ENCODE data around the gene ERG28.
"Not testable (repeated sequence)": the region's sequence is repeated elsewhere in the genome, so short reads cannot be mapped to it uniquely, and the experiment has no call there.

The ERG28 gene, protein sequence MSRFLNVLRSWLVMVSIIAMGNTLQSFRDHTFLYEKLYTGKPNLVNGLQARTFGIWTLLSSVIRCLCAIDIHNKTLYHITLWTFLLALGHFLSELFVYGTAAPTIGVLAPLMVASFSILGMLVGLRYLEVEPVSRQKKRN

DNA sequence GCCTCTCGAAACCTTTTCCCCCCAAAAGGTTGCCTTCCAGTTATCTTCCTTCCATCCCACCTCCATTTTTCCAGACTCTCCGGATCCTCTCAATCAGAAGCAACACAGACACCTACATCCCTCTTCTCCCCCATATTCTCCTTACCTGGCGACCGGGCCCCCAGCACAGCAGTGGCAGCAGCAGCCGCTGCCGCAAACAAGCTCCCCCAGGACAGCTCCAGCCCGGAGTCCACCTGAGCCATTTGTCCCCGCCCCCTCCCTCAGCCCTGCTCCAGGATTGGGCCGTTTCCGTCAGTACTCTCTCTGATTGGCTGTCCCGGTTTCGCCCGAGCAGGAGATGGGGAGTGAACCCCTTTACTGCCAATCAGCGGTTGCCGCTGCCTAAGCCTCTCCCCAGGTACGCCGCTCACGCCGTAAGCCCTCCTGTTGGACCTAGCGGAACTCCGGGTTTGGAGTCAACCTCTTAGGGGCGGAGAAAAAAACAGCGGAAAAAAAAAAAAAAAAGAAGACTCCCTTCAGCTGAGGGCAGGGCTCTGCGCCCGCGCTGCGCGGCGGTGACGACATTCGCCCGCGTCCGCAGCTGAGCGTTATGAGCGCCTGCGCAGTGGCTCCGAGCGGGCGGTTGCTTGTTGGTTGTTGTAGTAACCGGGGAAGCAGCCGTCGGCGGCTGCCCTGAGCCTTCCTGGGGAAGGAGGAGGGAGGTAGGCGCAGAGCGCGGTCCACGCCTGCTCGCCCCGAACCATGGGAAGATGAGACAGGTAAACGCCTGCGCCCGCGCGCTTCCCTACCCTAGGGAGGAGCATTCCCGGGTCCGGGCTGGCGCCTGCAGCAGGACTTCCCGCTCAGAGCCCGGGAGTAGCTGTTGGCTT is at the start of gene ERG28, which contains the start of gene TTLL5:
Gene ERG28 (minus strand): TSS at position 247 of the 869 bp plus-strand sequence. CDS start 3,374 bp downstream, outside the sequence.
Gene TTLL5 (plus strand): TSS at position 617 of the 869 bp plus-strand sequence. CDS start 1,904 bp downstream, outside the sequence.
- in situ Hi-C loops (cut with MboI; ENCODE audit: low sequenced_read_pairs): no loop called here

DNA sequence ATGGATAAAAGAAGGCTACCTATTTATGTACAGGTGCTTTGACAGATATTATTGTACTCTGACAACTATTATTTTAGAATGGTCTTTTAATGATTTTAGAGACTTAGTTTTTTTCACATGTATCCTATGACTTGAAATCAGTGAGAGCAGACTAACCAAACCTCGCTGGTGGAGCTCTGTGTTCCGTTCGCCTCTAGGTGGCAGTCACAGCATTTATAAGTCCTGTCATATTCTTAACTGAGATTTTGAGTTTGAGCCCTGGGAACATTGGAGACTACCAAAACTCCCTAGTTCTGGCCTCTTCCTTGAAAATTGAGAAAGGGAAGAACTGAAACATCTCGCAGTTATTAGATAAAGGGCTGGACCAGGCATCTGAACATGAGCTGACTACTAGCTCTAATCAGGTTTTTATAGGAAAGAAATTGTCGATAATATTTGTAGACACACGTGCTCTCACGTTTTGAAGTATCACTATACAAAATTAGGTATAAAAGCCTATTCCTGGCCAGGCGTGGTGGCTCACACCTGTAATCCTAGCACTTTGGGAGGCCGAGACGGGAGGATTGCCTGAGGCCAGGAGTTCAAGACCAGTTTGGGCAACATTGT is 48.6 kb upstream of the ERG28 start:
- in situ Hi-C loops (cut with MboI; ENCODE audit: low sequenced_read_pairs): no loop called here

DNA sequence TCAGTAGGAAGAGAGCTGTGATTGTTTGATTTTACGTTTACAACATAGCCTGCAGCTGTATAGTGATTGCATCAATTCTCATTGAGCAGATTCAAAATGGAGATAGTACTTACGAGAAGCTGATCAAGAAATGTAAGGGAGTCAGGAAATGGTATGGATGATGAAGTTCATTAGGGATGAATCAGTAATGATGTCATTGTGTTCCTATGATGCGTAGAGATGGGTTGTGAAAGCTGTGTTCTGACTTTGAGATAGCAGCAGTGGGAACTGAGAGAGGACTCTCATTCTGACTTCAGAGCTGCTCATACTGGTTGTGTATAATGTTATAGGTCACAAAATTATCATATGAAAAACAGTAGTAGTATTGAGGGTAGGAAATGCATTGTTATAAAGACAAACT is 44.3 kb upstream of the ERG28 start:
- in situ Hi-C loops (cut with MboI; ENCODE audit: low sequenced_read_pairs): no loop called here

DNA sequence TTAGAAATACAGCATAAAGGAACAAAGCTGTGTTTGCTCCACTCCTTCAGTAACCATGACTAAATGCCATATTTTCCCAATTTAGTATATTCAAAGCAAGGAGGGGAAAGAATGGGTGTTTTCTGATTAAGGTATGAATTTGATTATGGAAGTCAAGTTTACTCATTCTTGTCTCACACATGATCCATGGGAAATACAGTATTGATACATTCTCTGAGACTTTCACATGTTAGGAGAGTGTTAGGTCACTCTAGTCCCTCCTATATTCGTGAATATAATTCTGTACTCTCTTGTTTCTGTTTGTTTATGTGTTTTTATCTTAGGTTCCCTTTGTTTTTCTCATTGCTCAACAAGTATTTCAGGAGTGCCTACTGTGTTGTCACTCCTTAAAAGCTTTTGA is 42.8 kb upstream of the ERG28 start:
- in situ Hi-C loops (cut with MboI; ENCODE audit: low sequenced_read_pairs): no loop called here

DNA sequence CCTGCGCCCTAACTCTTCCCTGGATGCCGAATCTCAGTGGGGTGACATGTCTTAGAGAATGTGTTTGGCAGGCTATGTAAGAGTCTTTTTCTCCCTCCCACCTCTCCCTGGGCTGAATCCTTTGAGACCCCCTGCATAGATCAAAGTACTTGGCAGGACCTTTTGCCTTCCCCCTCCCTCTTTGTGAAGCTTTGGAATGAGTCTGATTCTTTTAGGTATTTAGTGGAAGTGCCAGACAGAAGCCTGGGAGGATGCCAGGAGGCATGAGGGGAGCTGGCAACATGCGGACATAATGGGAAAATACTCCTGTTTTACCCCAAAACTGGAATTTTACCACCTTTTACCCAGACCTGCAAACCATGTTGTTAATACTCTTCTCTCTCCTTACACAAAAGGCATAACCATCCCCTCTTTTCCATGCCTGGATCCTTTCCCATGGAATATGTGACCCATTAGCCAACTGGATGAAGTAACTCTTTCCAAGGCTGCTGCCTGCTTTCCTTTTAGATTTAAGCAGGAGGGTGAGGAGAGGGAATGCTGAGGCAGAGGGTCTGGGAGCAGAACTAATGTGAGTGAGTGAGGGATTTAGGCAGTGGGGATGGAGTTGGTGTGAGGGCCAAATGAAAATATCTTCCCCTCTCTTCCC is 42.1 kb upstream of the ERG28 start:
- in situ Hi-C loops (cut with MboI; ENCODE audit: low sequenced_read_pairs): no loop called here

DNA sequence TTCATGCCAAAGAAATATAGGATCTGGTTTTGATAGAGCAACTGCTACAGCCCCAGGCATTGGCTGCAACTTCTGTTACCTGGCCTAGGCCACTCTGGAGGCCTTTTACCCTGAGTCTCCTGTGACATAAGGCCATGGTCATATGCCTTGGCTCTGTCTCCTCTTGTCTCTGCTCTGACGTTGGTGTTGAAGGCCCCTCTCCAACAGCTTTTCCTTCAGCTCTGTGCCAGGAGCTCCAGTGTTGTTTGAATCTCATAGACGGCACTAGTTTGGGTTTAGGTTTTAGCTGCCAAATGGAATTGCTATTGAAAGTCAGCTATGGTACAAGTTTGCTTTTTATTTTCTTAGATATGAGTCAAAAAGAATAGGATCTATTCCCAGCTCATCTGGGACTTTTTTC is 41.4 kb upstream of the ERG28 start:
- in situ Hi-C loops (cut with MboI; ENCODE audit: low sequenced_read_pairs): no loop called here

DNA sequence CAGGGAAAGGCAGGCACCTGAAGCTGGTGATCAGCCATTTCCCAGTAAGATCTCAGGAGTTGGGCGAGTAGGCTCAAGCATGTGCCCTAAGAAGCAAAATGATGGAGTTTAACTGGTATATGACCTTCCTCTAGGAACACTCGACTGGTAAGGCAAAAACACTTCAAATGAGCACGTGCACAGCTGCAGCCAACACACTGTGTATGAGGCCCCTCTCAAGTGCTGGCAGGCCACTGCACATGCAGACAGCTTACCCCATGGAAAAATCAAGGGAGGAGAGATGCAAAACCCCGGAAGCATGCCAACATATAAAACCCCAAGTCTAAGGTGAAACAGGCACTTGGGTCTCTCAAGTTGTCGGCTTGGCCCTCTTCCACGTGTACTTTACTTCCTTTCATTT is 39.6 kb upstream of the ERG28 start:
- in situ Hi-C loops (cut with MboI; ENCODE audit: low sequenced_read_pairs): no loop called here

DNA sequence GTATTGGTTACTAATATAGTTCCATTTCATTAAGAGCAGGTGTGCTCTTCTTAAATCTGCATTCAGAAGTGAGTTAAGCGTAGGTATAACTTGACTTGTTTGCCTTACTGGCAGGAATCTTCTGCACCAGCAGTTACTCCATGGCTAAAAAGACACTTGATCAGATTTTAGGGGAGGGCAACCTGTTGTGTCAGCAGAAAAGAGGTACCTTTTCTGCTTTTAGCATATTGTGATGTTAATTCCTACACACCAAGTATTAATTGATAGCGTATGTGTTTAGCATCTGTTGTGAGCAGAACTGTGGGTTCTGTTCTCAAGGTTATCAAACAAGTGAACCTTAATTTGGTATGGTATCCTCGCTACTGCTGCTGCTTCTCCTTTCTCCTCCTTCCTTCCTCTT is 38.7 kb upstream of the ERG28 start:
- in situ Hi-C loops (cut with MboI; ENCODE audit: low sequenced_read_pairs): no loop called here

DNA sequence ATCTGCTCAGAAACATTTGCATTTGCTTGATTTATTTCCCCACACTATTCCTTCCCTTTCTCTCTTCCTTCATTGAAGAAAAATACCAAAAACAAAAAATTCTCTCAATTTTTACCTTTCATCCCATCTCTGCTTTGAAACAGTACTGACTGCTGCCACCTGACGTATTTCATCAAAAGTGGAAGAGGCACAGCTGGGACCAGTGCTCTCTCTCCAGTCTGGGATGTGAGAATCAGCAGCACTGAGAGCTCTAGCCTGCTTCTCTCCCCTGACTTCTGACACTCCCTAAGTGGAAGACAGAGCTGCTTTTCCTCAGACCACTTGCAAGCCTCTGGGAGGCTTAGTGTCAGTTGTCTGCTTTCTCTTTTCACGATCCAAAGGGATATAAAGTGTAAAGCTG is 37.2 kb upstream of the ERG28 start:
- in situ Hi-C loops (cut with MboI; ENCODE audit: low sequenced_read_pairs): no loop called here

DNA sequence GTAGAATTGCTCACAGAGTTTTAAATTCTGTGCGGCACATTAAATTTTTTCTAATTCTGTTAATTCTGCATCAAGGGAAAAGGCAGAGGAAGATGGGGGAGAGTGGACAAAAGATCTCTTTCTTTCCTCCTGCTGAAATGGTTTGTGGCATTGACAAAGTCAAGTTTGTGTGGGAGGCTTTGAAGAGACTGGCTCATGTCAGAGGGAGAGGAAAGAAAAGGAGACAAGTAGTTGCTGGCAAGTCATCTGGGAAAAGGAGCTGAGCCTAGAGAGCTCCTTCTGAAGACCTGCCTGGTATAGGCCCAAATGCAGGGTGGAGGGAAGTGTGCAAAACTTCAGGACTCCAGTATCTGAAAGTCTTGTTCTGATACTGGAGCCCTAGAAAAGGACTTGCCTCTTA is 36.7 kb upstream of the ERG28 start:
- in situ Hi-C loops (cut with MboI; ENCODE audit: low sequenced_read_pairs): no loop called here

DNA sequence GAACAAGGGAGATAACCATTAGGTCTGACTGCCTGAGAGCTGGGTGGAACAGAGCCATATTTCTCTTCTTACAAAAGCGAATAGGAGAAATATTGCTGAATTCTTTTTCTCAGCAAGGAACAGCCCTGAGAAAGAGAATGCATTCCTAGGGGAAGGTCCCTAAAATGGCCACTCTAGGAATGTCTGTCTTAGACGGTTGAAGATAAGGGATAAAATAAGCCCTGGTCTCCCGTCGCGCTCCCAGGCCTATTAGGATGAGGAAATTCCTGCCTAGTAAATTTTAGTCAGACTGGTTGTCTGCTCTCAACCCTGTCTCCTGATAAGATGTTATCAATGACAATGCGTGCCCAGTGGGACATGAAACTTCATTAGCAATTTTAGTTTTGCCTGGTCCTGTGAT is 34.3 kb upstream of the ERG28 start:
- in situ Hi-C loops (cut with MboI; ENCODE audit: low sequenced_read_pairs): not testable (repeated sequence)

DNA sequence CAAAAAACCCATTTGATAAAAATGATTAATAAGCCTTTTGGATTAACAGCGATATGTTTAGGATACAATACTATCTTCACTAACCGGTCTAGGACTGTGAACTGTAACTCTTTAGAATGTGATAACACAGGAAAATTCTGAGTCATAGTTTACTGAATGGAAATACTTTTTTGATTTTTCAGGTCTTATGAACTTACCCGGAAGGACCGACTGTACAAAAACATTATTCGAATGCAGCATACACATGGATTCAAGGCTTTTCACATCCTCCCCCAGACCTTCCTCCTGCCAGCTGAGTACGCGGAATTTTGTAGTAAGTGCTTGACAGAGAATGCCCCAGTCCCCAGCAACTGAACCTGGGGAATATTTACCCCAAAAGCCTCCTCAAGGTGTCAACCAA is 29.3 kb upstream of the ERG28 start:
- in situ Hi-C loops (cut with MboI; ENCODE audit: low sequenced_read_pairs): no loop called here

DNA sequence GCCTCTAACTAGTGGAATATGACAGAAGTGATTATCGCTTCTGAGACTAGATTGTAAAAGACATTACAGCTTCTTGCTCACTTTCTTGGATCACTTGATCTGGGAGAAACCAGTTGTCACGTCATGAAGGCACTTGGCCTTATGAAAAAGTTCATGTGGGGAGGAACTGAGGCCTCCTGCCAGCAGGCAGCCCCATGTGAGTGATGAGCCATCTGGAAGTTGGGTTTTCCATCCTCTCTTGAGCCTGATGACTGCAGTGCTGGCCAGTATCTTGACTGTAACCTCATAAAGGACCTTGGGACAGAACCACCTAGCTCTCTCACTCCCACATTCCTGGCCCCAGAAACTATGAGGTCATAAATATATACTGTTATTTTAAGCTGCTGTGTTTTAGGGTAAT is 28.3 kb upstream of the ERG28 start:
- in situ Hi-C loops (cut with MboI; ENCODE audit: low sequenced_read_pairs): no loop called here

DNA sequence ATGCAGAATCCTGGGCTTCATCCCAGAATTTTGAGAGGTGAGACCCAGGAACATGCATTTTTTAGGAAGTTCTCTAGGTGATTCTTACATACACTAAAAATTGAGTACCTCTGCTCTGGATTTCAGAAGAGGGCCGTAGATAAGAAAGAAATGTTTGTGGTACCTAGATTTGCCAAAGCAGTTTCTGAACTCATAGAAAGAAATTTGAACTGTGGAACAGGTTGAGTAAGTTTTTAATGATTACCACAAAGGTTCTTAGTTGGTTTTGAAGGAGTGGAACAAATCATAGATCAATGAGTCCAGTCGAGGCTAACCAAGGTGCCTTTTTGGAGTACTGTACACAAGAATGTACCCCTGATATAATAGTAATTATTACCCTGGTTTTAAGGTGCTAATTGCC is 25.2 kb upstream of the ERG28 start:
- in situ Hi-C loops (cut with MboI; ENCODE audit: low sequenced_read_pairs): no loop called here

DNA sequence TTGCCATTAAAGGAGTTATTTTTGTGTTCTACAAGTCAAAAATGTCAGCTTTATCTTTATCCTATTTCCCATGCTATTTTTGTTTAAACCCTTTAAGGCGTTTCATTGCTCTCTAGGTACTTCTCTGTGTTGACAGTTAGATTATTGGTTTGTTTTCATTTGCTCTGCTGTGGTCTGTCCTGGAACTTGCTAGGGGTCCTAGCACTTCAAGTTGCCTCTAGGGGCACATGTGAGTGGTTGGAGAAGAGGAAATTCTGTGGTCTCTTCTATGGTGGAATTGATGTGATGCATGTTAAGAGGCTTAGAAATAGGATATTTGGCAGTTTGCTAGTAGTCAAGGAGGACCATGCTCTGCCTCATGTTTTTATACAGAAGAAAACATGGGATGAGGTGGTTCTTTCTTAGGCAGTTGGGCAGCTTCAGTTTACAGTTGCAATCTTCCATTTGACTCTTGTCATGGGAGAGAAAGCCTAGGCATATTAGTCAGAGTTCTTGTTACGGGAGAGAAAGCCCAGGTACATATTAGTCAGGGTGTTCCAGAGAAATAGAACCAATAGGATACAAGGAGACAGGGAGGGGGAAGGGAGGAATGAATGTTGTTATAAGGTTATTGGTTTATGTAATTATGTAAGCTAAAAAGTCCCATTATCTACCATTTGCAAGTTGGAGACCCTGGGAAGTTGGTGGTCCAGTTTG is 14.7 kb upstream of the ERG28 start:
- in situ Hi-C loops (cut with MboI; ENCODE audit: low sequenced_read_pairs): no loop called here

DNA sequence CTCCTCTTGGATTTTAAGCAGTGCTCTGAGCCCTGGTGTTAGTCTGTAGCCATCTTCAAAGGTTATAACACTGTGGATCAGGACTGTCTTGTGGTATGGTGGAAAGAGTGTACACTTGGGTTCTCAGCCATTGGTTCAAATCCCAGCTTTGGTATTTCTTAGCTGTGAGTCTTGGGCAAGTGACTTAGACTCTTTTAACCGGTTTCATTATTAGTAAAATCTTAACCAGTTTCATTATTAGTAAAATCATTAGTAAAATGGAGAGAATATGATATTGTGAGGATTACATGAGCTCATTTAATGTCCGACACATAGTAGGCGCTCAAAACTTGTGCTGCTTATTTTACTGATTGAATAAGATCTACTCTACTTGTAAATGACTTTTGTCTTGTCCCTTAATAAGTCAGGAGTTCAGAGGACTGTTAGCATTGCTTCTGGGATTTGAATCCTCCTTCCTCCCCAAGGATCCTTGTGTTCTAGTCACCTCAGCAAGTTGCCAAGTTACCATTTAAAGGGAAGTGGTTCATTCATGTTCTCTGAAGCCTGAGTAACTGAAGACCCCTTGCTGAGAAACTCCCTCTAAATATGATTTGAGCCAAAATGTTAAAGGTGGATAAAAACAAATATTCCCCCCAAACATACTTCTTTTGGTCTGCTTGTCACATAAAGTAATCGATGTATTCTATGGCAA is 12.8 kb upstream of the ERG28 start:
- in situ Hi-C loops (cut with MboI; ENCODE audit: low sequenced_read_pairs): no loop called here

DNA sequence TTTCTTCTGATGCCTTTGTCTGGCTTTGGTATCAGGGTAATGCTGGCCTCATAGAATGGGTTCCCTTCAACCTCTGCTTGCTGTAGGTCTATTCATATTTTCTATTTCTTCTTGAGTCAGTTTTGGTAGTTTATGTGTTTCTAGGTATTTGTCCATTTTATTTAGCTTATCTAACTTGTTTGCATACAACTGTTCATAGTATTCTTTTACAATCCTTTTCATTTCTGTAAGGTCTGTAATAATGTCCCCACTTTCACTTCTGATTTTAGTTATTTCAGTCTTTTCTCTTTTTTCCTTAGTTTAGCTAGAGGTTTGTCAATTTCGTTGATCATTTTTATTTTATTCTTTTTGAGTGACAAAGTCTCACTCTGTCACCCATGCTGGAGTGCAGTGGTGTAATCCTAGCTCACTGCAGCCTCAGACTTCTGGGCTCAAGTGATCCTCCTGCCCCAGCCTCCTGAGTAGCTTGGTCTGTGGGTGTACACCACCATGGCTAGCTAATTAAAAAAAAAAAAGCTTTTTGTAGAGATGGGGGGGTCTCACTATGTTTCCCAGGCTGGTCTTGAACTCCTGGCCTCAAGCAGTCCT is 12.0 kb upstream of the ERG28 start:
- in situ Hi-C loops (cut with MboI; ENCODE audit: low sequenced_read_pairs): no loop called here

DNA sequence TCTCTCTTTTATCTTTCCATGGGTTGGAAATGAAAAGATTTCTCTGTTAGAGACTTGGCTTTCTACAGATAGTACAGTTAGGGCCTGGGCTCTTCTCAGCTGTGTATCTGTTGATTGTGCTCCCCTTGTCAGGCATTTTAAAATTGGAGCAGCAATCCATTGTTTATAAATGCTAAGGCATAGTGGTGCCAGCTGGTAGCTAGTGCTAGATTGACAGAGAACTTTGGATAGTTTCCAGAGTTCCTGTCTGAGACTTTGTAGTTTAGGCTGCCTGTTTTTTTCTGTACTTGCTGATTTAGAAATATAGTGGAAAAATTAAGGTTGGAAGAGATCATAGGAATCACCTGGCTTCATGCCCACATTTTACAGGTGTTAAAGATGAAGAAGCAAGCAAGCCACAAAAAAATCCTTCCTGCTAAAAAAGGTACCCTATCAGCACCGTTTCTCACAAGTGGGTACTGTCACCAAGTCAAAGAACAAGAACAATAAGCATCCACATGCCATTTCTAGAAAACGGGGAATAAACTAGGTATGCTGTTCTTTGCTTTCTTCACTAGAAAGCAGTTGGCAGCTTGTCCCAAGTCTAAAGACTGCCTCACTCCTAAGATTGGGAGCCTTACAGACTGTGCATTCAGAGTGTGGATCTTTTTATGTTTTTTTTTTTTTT is 6.6 kb upstream of the ERG28 start:
- in situ Hi-C loops (cut with MboI; ENCODE audit: low sequenced_read_pairs): no loop called here

DNA sequence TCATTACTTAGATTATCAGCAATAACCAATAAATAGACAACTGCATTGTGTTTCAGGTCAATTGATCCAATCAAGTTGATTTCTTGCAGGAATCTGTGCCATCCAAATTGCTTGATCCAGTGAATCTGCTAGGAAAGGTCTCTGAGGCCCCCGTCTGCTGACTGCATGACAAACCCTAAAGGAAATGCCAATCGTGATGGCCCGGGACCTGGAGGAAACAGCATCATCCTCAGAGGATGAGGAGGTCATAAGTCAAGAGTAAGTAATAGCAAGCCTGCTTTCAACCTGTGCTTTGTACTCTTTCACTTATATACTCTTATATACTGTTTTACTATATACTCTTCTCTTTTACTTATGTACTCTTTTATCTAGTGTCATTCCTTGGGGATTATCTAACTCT is 2.3 kb upstream of the ERG28 start:
- in situ Hi-C loops (cut with MboI; ENCODE audit: low sequenced_read_pairs): no loop called here

DNA sequence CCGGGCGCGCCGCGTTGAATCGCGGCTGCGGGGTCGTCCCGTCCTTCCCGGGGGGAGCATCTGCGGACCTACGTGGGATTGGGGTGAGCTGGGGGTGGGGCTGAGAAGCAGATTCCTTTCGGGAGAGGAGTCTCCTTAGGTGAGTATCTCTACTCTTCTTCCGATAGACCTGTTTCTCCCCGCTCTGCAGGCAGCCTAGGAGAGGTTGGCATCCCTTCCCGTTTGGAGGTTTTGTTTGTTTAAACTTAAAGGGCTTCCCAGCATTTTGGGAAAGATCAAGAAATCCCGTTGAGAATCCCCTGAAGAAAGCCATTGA is 781 bp upstream of the ERG28 start:
- in situ Hi-C loops (cut with MboI; ENCODE audit: low sequenced_read_pairs): no loop called here
